ENCODE data around the gene SCNN1B. TPM values are rescaled to one million over a fixed set of nuclear protein-coding genes. Genes with fewer than 3 reads are reported as not detected.

SCNN1B gene
- total RNA-seq, 4 donors from 2014 or later: 8.1 to 30.5 (median 11.9) TPM

GRCh38 chr16:23356941-23357340, 54.8 kb downstream of the SCNN1B start:
- H3K27ac ChIP-seq: no peak overlapping the region

GRCh38 chr16:23357761-23358290, 55.7 kb downstream of the SCNN1B start:
- intact Hi-C loops (cut with DNase I): no loop called here
- no peak for DNase-seq
- WGBS, 2 donors: 84 to 86% methylated on average over 6 to 8 of the region's 8 CpGs
- no peak overlapping the region for H3K4me3 ChIP-seq (replicated peaks in 1 of 3)
- TF ChIP-seq CTCF (IDR thresholded peaks at IDR 0.05) (no peak), POLR2A (IDR thresholded peaks at IDR 0.05) (no peak)
- H3K9me3 ChIP-seq: no peaks in the 10 kb centered on the region
- no peak overlapping the region for H3K27ac ChIP-seq
- peaks cover 6 to 13% of the 10 kb centered on the region in 2 donors for H3K4me1 ChIP-seq
- H3K27me3 ChIP-seq: no peaks in the 10 kb centered on the region
- no peaks in the 10 kb centered on the region for H3K36me3 ChIP-seq

More at GRCh38 chr16:23356941-23357340, 54.8 kb downstream of the SCNN1B start:
- Histone ChIP-seq H3K36me3 (no peaks in the 10 kb centered on the region), H3K9me3 (no peaks in the 10 kb centered on the region), H3K4me1 (peaks cover 2 to 6% of the 10 kb centered on the region in 2 donors), H3K4me3 (replicated peaks in 1 of 3) (no peak overlapping the region), H3K27me3 (no peaks in the 10 kb centered on the region)
- no peak for TF ChIP-seq POLR2A (IDR thresholded peaks at IDR 0.05)
- TF ChIP-seq CTCF (IDR thresholded peaks at IDR 0.05): no peak
- intact Hi-C loops (cut with DNase I): no loop called here
- WGBS, 2 donors: 81 to 100% methylated on average over 3 to 7 of the region's 7 CpGs
- no peak for DNase-seq

- Histone ChIP-seq H3K27me3 (no peaks in the 10 kb centered on the region), H3K9me3 (no peaks in the 10 kb centered on the region), H3K36me3 (no peaks in the 10 kb centered on the region), H3K4me3 (replicated peaks in 1 of 3) (no peak overlapping the region), H3K4me1 (peaks cover 10 to 26% of the 10 kb centered on the region in 2 donors), H3K27ac (no peak overlapping the region)
- 76 to 82% methylated on average over 7 to 8 of the region's 8 CpGs for WGBS, 2 donors
- intact Hi-C loops (cut with DNase I): no loop called here
- DNase-seq: no peak
- no peak for TF ChIP-seq CTCF (IDR thresholded peaks at IDR 0.05)
- TF ChIP-seq POLR2A (IDR thresholded peaks at IDR 0.05): no peak
Measured at GRCh38 chr16:23359092-23359760, 57.1 kb downstream of the SCNN1B start.

DNA sequence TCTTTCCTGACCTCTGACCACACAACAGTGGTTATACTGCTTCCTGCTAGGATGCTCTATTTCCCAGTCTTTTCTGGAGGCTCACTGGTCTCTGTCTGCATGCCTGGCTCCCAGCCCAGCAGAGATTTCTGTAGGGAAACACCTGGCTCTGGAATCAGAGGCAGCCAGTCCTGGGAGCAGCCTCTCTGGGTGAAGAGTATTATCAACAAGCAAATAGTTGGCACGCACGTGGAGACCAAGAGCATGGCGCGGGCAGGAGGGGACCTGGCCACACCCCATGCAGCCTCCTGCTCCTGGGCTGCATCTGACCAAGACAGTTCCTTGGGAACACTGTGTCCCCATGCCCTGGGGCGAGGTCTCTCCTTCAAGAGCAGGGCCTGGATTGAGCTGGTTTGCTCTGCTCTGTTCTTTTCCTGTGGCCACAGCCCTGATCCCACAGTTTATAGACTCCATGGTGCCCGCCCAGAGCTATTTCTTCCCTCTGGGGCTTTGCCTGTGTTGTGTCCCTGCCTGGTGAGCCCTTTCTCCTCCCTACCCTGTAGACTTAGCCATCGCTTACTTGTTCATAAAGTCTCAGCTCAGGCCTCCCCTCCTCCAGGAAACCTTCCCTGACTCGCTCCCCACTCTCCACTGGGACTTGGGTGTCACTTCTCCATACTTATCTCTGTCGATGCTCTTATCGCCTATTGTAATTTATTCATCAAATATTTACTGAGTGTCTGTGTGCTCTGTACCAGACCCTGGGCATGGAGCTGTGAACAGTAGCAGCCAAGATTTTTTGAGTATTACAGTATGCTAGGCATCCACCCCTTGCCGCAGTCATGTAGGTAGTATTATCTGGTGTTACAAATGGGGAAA, 60.6 kb downstream of the SCNN1B start:
- Histone ChIP-seq H3K4me1 (peaks cover 10 to 35% of the 10 kb centered on the region in 2 donors), H3K27me3 (no peaks in the 10 kb centered on the region), H3K9me3 (no peaks in the 10 kb centered on the region), H3K4me3 (replicated peaks in 1 of 3) (no peak overlapping the region), H3K27ac (peak overlapping the region; percentile 81 to 92 (median 87)), H3K36me3 (no peaks in the 10 kb centered on the region)
- 63 to 65% methylated on average over 11 of the region's 11 CpGs for WGBS, 2 donors
- peak; percentile 96 for DNase-seq
- TF ChIP-seq CTCF (IDR thresholded peaks at IDR 0.05): no peak
- intact Hi-C loops (cut with DNase I): no loop called here
